DMS79 (cell line): ENCODE results near the gene MOSPD3.
"Not testable (repeated sequence)": the region's sequence is repeated elsewhere in the genome, so short reads cannot be mapped to it uniquely, and the experiment has no call there.

Experiments used
- DNase-seq: peaks from one replicate; lab custom pipeline; 2025; lab: John Stamatoyannopoulos, UW

The MOSPD3 gene, protein sequence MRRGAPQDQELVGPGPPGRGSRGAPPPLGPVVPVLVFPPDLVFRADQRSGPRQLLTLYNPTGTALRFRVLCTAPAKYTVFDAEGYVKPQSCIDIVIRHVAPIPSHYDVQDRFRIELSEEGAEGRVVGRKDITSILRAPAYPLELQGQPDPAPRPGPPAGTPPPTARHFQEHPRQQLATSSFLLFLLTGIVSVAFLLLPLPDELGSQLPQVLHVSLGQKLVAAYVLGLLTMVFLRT

DNA sequence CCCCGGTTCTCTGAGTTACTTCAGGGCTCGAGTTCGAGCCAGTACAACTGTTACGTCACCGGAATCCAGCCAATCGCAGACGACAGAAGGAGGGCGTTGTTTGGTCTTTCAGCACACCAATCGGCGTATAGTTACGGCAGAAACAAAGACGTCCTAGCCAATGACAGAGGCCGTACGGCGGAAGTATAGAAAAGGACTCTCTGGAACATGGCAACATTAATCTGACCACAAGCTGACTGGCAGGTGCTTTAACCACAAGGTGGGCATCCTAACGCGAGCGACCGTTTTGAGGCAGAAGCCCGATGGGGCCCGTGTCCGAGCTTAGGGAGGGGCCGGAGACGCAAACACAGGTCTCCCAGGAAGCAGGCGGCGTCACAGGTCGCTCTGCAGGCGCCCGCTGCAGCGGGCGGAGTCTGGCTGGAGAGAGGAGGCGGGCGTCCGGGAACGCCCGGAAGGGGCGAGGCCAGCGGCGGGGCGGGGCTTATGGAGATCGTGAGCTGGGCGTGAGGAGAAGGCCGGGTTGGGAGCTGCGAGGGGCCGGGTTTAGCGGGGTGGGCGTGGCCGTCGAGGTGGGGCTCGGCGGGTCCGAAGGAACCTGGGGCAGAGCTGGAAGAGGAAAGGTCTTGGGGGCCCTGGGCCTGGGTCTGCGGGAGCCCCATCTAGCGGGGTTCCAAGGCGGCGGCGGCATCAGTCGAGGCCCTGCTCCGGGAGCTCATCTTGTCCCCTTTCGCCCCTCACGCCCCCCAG lies at the start of gene MOSPD3:
Gene MOSPD3, plus strand, starts transcription at position 558 of the 747 bp plus-strand sequence. CDS start 252 bp downstream, outside the sequence.
- peak; percentile 99 for DNase-seq

DNA sequence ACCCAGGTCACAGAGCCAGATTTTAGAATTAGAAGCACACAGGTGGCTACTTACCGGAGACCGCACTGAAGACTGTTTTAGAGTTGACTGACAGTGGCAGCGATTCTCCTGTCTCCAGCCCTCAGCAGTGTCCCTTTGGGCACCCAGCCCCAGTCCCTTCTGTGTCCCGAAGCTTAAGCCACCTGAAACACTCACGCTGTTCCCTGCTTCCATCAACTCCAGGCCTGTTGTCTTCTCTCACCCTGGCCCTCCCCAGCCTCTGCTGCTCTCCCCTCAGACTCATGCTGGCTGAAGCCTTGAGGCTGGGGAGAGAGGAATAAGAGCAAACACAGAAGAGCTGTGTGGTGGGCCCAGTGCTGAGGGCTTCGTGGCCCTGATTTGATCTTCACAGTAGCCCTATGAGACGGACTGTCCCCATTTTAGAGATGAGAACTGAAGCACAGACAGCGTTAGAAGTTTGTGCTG lies 49.2 kb upstream of the MOSPD3 start:
- DNase-seq: no peak

DNA sequence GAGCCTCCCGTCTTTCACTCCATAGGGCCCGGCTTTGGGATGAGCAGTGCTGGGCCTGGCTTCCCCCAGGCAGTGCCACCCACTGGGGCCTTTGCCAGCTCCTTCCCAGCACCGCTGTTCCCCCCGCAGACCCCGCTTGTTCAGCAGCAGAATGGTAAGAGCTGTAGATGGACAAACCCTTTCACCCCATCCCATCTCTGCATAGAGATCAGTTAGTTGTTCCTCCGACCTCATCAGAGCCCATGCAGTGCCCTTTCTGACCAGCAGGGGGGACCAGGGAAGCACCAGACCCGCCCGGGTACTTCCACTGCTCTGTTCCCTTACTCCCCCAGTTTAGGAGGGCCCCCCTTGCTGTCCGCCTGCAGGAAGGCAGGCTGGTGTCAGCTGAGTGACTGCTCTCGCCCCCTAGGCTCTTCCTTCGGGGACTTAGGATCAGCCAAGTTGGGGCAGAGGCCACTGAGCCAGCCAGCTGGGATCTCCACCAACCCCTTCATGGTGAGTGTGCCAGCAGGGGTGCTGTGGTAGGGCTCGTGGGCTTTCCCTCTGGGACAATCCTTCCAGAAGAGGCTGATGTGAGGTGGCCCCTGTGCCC lies 48.4 kb upstream of the MOSPD3 start:
- no peak for DNase-seq

- not testable (repeated sequence) for DNase-seq
Measured at GRCh38 chr7:100564405-100564804, 47.9 kb upstream of the MOSPD3 start.

DNA sequence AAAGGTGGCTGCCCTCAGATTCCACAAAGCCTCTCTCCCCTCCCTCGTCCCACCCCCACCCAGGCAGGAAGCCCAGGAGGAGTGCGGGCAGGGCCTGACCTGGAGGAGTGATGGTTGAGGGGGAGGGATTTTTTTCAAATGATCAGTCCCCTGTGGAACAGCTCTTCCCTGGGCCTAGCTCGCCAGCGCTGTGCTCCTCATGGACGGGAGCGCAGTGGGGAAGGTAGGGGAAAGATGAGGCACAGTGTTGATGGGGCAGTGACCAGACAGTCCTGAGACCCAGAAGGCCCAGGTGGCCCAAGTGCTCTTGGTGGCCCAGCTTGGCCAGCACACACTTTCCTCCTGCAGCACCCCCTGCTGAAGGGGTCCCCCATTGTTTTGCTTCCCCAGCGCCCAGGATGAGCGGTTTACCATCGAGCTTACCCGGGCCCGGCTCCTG lies 47.2 kb upstream of the MOSPD3 start:
- DNase-seq: no peak

GRCh38 chr7:100566018-100566531 lies 46.3 kb upstream of the MOSPD3 start:
- DNase-seq: no peak

GRCh38 chr7:100567031-100567730 lies 45.2 kb upstream of the MOSPD3 start:
- no peak for DNase-seq

DNA sequence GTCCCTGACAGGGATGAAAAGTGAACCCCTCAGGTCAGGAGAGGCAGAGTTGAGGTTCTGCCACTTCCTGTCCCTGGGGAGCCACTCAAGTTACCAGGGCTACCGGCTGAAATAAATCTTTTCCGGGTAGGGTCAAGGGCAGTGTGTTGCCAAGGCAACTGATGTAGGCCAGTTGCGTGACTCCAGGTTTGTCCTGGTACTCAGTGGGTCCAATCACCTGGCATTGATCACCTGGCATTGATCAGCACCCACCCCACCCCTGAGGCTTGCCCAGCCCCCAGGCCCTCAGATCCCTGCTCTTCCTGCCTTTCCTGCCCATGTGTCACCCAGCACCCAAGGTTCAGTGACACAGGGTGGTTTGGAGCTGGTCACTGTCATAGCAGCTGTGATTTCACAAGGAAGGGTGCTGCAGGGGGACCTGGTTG lies 44.6 kb upstream of the MOSPD3 start:
- DNase-seq: no peak

- DNase-seq: no peak
Measured at GRCh38 chr7:100568176-100568895, 44.0 kb upstream of the MOSPD3 start.

DNA sequence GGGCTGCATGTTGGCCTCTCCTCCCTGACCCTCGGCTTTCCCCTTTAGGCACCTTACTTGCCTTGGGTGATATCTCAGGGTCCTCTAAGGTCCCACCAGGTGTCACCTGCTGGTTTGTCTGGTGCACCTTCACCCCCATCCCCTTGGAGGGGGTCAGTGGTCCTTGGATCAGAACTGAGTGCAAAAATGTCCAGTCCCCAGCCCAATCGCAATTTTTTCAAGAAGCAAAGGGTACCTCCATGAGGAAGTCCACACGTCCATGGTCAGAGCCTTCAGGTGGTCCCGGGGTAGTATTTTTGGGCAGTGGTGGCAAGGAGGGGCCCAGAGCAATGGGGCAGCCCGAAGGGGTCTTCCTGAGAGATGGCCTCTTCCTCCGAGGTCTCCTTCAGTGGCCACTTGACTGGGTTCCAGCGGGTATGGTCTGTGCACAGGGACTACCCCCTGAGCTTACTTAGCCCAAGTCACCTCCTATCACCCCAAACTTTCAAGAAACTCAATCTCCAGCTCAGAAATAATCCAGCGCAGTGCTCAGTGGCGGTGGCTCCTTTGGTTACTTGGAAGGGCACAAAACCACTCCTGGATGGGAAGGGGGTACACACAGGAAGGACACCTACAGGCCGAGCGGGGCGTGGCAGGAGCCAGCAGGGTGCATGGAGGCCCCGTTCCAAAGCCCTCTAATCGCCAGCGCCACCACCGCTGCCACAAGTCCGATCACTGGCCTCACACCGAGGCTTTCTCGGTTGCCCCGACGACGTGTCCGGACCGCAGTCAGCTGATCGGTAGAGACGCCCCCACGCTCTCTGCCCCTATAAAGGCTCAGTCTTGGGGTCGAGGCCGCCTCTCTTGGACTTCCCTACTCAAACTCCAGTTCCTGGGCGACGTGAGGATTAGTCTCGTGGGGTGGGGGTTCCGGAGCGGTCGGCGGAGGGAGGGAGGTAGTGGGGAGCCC lies 43.2 kb upstream of the MOSPD3 start:
- no peak for DNase-seq

GRCh38 chr7:100570954-100571828 lies 41.1 kb upstream of the MOSPD3 start:
- no peak for DNase-seq

GRCh38 chr7:100571829-100572116 lies 40.6 kb upstream of the MOSPD3 start:
- no peak for DNase-seq

GRCh38 chr7:100572281-100572948 lies 39.9 kb upstream of the MOSPD3 start:
- no peak for DNase-seq

DNA sequence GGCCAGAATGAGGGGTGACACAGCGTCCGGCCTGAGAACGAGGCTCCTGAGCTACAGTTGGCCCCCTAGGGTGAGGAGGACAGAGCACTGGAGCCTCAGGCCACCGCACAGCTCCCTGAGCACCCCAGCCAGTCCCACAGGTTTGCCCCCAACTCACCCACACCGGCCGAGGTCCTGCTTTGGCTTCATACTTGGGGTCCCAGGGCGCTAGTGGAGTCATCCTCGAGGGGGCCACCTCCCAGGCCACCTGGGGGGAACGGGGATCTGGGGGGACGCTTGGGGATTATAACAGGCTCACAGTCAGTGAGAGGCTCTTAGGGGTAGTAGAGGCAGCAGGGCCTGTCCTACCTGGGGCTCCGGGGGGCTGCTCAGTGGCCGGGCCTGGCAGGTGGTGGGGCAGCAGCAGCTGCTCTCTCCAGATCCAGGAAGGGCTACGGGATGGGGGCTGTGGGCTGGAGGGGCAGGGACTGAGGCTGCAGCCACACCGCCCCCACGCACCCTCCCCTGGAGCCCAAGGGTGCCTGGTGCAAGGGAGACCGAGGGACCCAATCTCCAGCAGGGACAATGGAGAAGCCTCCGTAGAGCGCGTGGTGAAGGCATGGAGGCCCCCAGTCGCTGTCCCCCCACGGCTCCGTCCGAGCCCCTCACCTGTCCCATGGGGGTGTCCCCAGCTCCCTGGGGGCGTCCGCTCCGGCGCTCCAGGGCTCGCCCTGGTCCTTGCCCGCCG lies 39.2 kb upstream of the MOSPD3 start:
- DNase-seq: no peak

DNA sequence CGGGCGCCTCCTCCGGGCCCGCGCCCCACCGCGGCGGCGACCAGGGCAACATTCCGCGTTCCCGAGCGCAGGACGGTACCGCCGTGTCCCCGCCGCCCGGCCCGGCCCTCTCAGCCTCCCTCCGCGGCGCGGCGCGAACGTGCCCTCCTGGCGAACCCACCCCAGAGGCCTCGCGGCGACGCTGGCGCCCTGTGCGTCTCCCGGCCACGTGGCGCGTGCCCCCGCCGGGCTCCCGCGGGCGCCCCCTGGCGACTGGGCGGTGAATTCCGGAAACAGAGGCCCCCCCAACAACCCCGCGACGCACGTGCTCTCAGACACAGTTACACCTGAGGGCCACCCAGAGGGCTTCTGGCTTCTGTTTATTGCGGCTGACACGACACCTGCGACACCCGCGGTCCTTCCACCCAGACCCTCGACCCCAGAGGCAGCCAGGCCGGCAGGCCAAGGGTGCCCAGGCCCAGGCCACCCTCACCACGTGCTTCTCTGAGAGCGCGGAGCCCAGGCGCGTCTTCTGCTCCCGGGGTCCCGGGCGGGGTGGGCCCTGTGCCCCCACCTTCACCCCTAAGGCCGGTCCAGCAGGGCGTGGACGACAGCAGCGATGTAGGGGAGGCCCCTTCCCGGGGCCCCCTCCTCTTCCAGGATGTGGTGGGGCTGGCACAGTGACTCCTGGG lies 38.5 kb upstream of the MOSPD3 start, which contains the start of gene SAP25:
Gene SAP25, minus strand, starts transcription at position 210 of the 671 bp plus-strand sequence. Its CDS starts 158 bp downstream, at position 52.
- DNase-seq: no peak

DNA sequence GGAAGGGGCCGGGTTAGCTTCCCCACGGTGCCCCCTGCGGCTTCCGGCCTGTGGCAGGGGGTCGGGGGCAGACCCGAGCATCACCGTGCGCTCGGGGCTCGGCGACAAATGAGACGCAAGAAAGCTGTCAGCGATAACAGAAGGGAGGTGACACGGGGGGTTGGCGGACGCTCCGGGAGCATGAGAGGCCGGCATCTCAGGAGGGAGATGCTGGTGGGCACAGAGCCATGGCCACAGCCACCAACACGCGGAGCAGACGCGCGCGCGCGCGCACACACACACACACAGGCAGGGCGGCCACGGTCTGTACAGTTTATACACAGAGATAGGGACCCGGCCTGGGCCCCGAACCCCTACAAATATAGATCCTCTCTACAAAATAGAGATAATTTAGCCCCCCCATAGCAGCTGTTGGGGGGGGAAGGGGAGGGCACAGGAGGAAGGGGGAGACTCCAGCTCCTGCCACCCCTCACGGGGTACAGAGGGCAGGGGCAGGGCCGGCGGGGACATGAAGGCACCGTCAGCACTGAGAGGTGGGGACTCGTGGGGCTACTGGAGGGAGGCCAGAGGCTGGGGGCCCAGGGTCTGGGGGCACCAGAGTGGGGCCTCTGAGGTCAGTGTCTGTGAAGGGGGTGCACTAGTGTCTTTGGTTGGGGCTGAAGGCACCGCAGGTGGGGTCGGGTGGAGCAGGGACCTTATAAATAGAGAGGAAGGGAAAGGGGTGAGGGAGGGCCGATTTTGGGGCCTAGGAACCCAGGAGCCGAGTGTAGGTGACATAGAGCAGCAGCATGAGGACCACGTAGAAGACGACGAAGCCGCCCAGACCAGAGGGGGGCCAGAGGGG lies 37.8 kb upstream of the MOSPD3 start:
- no peak for DNase-seq

GRCh38 chr7:100575206-100575631 lies 37.1 kb upstream of the MOSPD3 start:
- no peak for DNase-seq
